B cell (primary cell): ENCODE data around the gene HBA2. TPM values are rescaled to one million over a fixed set of nuclear protein-coding genes. Genes with fewer than 3 reads are reported as not detected.
"Not testable (repeated sequence)": the region's sequence is repeated elsewhere in the genome, so short reads cannot be mapped to it uniquely, and the experiment has no call there.

ENCODE experiments used
- ATAC-seq: fragments of 200-7000 bp; cut with Tn5 transposase; one replicate; pipeline ENCODE4 v1.10.0; 2021; ENCODE audit warnings: low read depth, mild to moderate bottlenecking, moderate number of reproducible peaks, moderate library complexity
- CTCF ChIA-PET: fragments of 350-600 bp; sonication (Branson Sonifier 250); formaldehyde crosslinking; loops from one replicate; lab custom pipeline; 2021; ENCODE audit warnings: antibody characterized with exemption, inconsistent platforms; lab: Charles Lee
- POLR2A ChIA-PET: fragments of 350-600 bp; sonication (Branson Sonifier 250); formaldehyde crosslinking; loops from one replicate; lab custom pipeline; 2021; ENCODE audit warnings: antibody characterized with exemption; lab: Charles Lee
- DNase-seq: peaks from one replicate; pipeline ENCODE4 v3.0.0; 2013
- H2AFZ ChIP-seq: 2 replicates; pipeline ENCODE4 v1.6.1; 2012; ENCODE audit warnings: mild to moderate bottlenecking, low read depth, low read length; ENCODE audit not compliant: insufficient read depth, poor library complexity, severe bottlenecking
- H3K27ac ChIP-seq, 2 donors: 1 replicate in 1 of 2; 2 replicates in 1 of 2; pipeline ENCODE4 v1.5.1; 2012 to 2013; ENCODE audit warnings: low read length in 2 of 2, mild to moderate bottlenecking in 2 of 2, moderate library complexity in 1 of 2
- H3K27me3 ChIP-seq, 4 experiments: fragments of 200-600 bp in 1 of 4; sonication (generic) in 1 of 4; replicated peaks in 1 of 4; 1 replicate in 2 of 4; 2 replicates in 2 of 4; pipeline versions ENCODE4 v1.6.1 to v1.7.0; 2013 to 2016; ENCODE audit warnings: low read length in 3 of 4, mild to moderate bottlenecking in 2 of 4, mixed read lengths in 1 of 4, moderate library complexity in 1 of 4; ENCODE audit not compliant: insufficient read depth in 4 of 4, control insufficient read depth in 3 of 4; ENCODE audit errors: control extremely low read depth in 1 of 4
- H3K36me3 ChIP-seq, 2 experiments: replicated peaks in 1 of 2; 1 replicate in 1 of 2; 2 replicates in 1 of 2; pipeline versions ENCODE4 v1.6.1 to v1.7.1; 2013; ENCODE audit warnings: low read length in 1 of 2; ENCODE audit not compliant: insufficient read depth in 2 of 2, control insufficient read depth in 1 of 2; ENCODE audit errors: control extremely low read depth in 1 of 2, extremely low read depth in 1 of 2
- H3K4me1 ChIP-seq, 2 donors: fragments of 200-600 bp in 1 of 2; sonication (generic) in 1 of 2; 1 replicate in 1 of 2; 2 replicates in 1 of 2; pipeline versions ENCODE4 v1.5.1 to v1.6.1; 2013 to 2017; ENCODE audit warnings: low read length in 2 of 2; ENCODE audit not compliant: control insufficient read depth in 2 of 2, insufficient read depth in 2 of 2
- H3K4me2 ChIP-seq: replicated peaks from 2 replicates; pipeline ENCODE3; 2012; ENCODE audit warnings: mild to moderate bottlenecking, low read depth, low read length; ENCODE audit not compliant: poor library complexity, severe bottlenecking
- H3K4me3 ChIP-seq, 5 experiments: fragments of 200-600 bp in 1 of 5; sonication (generic) in 1 of 5; 1 replicate in 3 of 5; 2 replicates in 2 of 5; pipeline versions ENCODE4 v1.5.1 to v1.7.0; 2011 to 2016; ENCODE audit warnings: low read length in 4 of 5, mild to moderate bottlenecking in 4 of 5, low read depth in 2 of 5, control low read depth in 1 of 5, moderate library complexity in 1 of 5; ENCODE audit not compliant: insufficient read depth in 1 of 5; ENCODE audit errors: control extremely low read depth in 1 of 5, extremely low read depth in 1 of 5
- H3K79me2 ChIP-seq: fragments of 200-600 bp; sonication (generic); one replicate; pipeline ENCODE4 v1.6.0; 2016; ENCODE audit warnings: low read length; ENCODE audit not compliant: control insufficient read depth, insufficient read depth
- H3K9ac ChIP-seq: fragments of 200-600 bp; sonication (generic); 2 replicates; pipeline ENCODE4 v1.6.1; 2017; ENCODE audit warnings: mild to moderate bottlenecking, low read length, moderate library complexity
- H3K9me3 ChIP-seq, 3 donors: one replicate each; pipeline versions ENCODE4 v1.6.1 to v1.7.1; 2013; ENCODE audit warnings: low read length in 2 of 3; ENCODE audit not compliant: control insufficient read depth in 2 of 3, insufficient read depth in 1 of 3; ENCODE audit errors: control extremely low read depth in 1 of 3
- H4K20me1 ChIP-seq: 2 replicates; pipeline ENCODE4 v1.6.0; 2012; ENCODE audit warnings: mild to moderate bottlenecking, low read length; ENCODE audit not compliant: insufficient read depth, control insufficient read depth, poor library complexity, severe bottlenecking
- H3K27ac Mint-ChIP-seq: one replicate; pipeline ENCODE4 v1.8.0; 2021; ENCODE audit warnings: mixed read lengths
- H3K27me3 Mint-ChIP-seq: one replicate; pipeline ENCODE4 v1.8.0; 2021; ENCODE audit warnings: mixed read lengths
- H3K4me1 Mint-ChIP-seq: one replicate; pipeline ENCODE4 v1.8.0; 2021; ENCODE audit warnings: mixed read lengths
- H3K4me3 Mint-ChIP-seq: one replicate; pipeline ENCODE4 v1.8.0; 2021; ENCODE audit warnings: mixed read lengths
- H3K9me3 Mint-ChIP-seq: one replicate; pipeline ENCODE4 v1.8.0; 2022; ENCODE audit warnings: mixed read lengths; ENCODE audit not compliant: insufficient read depth
- CTCF ChIP-seq: fragments of 200-600 bp; IDR thresholded peaks from one replicate; pipeline ENCODE4 v1.8.0; 2022; ENCODE audit warnings: antibody characterized with exemption, mild to moderate bottlenecking
- EZH2 ChIP-seq: IDR thresholded peaks from 2 replicates; pipeline ENCODE4 v1.6.1; 2012; ENCODE audit warnings: borderline replicate concordance, low read depth, mild to moderate bottlenecking, moderate library complexity, low read length; ENCODE audit not compliant: insufficient read depth, poor library complexity, severe bottlenecking
- whole genome bisulfite sequencing: methylation state at CpG from one replicate; pipeline ENCODE4 v1.1.5; 2013; ENCODE audit warnings: missing lambda C conversion rate; ENCODE audit not compliant: insufficient coverage; 5-methylcytosine and 5-hydroxymethylcytosine counted together
- intact Hi-C: fragments of 100-400 bp; cut with micrococcal nuclease; formaldehyde crosslinking; loops from one replicate; pipeline ENCODE4 v1.10.0; 2022
- polyA plus RNA-seq: library from polyadenylated mRNA; depleted of rRNA; stranded (reverse); fragments of >200 nt; gene quantifications from 2 replicates; pipeline ENCODE4 v1.2.3, GENCODE V29; 2012
- total RNA-seq, 2 donors: library from RNA; stranded (reverse); fragments of 120-200 nt in 1 of 2; gene quantifications; 1 replicate in 1 of 2; 2 replicates in 1 of 2; pipeline versions ENCODE4 v1.2.3 to v1.2.4, GENCODE V29; 2013 to 2022

HBA2 gene
- total and polyA plus RNA-seq, 2 donors (not counting 1 experiment from before 2014, with no cell fraction given) = 75.6 to 179 TPM

DNA sequence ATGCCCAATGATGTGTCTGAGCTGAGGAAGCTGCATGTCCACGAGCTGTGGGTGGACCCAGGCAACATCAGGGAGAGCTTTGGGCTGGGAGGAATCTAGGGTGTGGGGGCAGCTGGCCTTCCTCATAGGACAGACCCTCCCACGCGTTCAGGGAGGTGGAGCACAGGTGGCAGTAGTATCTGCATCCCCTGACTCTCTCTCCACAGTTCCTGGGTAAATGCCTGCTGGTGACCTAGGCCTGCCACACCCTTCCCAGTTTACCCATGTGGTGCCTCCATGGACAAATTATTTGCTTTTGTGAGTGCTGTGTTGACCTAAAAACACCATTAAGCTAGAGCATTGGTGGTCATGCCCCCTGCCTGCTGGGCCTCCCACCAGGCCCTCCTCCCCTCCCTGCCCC is 3.7 kb upstream of the HBA2 start:
- H3K27ac Mint-ChIP-seq = no peak overlapping the region
- no peak overlapping the region for H3K4me3 Mint-ChIP-seq
- DNase-seq (no peak), ATAC-seq (no peak)
- H3K36me3 ChIP-seq = no peaks in the 10 kb centered on the region
- H3K79me2 ChIP-seq = no peaks in the 10 kb centered on the region
- ChIA-PET POLR2A (no interaction called here), CTCF (interaction anchor here (1.8 kb wide), 1 partner anchor 13 kb away, joined by 5 read pairs; no protein-coding TSS in a partner anchor)
- H3K9me3 Mint-ChIP-seq = no peaks in the 10 kb centered on the region
- peaks cover 24% of the 10 kb centered on the region for H3K4me1 Mint-ChIP-seq
- H3K4me3 ChIP-seq = no peak overlapping the region
- no peak overlapping the region for H2AFZ ChIP-seq
- peaks cover 0 to 13% (median 0%) of the 10 kb centered on the region in 3 donors for H3K9me3 ChIP-seq
- TF ChIP-seq EZH2 (no peak), CTCF (no peak)
- H4K20me1 ChIP-seq = no peaks in the 10 kb centered on the region
- no peak overlapping the region for H3K27ac ChIP-seq
- no peak overlapping the region for H3K9ac ChIP-seq
- H3K27me3 Mint-ChIP-seq = peaks cover 42% of the 10 kb centered on the region
- intact Hi-C loops = no loop called here
- H3K4me1 ChIP-seq = peaks cover 18 to 23% of the 10 kb centered on the region in 2 donors
- H3K27me3 ChIP-seq = peaks cover 0 to 58% (median 21%) of the 10 kb centered on the region in 4 experiments
- WGBS = 55% methylated on average over 1 of the region's 3 CpGs
- no peak overlapping the region for H3K4me2 ChIP-seq

- Mint-ChIP-seq H3K27me3 (peaks cover 48% of the 10 kb centered on the region), H3K4me1 (peaks cover 27% of the 10 kb centered on the region)
- Histone ChIP-seq H3K4me1 (peaks cover 16 to 21% of the 10 kb centered on the region in 2 donors), H3K9me3 (peaks cover 0 to 11% (median 0%) of the 10 kb centered on the region in 3 donors), H3K27me3 (peaks cover 0 to 64% (median 22%) of the 10 kb centered on the region in 4 experiments)
- WGBS = 10% methylated on average over 2 of the region's 5 CpGs
- intact Hi-C loops, H3K36me3 ChIP-seq, CTCF ChIA-PET, H4K20me1 ChIP-seq, H3K79me2 ChIP-seq, H3K27ac ChIP-seq, H3K9me3 Mint-ChIP-seq, POLR2A ChIA-PET, H3K9ac ChIP-seq, H3K4me3 Mint-ChIP-seq, DNase-seq, H2AFZ ChIP-seq, H3K27ac Mint-ChIP-seq, H3K4me2 ChIP-seq, ATAC-seq, H3K4me3 ChIP-seq: not testable (repeated sequence)
Observed at GRCh38 chr16:170088-170507, 2.6 kb upstream of the HBA2 start.
